HCT116 (cell line): ENCODE data around the gene MYH13. TPM values are rescaled to one million over a fixed set of nuclear protein-coding genes. Genes with fewer than 3 reads are reported as not detected.

Source experiments
- ATAC-seq: fragments of 200-7000 bp; cut with Tn5 transposase; 2 replicates; pipeline ENCODE4 v1.9.1; 2020; ENCODE audit warnings: mild to moderate bottlenecking, moderate library complexity
- BruUV-seq: library from RNA; stranded (reverse); fragments of 400-500 nt; replicated peaks from 2 replicates; lab custom pipeline; 2021; lab: Mats Ljungman, UMichigan
- CTCF ChIA-PET: fragments of 300-600 bp; sonication (Branson Sonifier 250); formaldehyde crosslinking; loops from one replicate; lab custom pipeline; 2021; ENCODE audit warnings: antibody characterized with exemption; lab: Charles Lee
- POLR2A ChIA-PET: fragments of 300-600, 350-600 bp; sonication (Branson Sonifier 250); formaldehyde crosslinking; loops from one replicate; lab custom pipeline; 2021; ENCODE audit warnings: antibody characterized with exemption; lab: Charles Lee
- RAD21 ChIA-PET, 2 experiments: fragments of 300-600 bp; sonication (Branson Sonifier 250); formaldehyde crosslinking; loops; one replicate each; lab custom pipeline; 2023; ENCODE audit warnings: low total read pairs in 2 of 2; ENCODE audit not compliant: uncharacterized antibody in 2 of 2, unreplicated experiment in 2 of 2, low non-redundant PET in 1 of 2; lab: Charles Lee
- DNase-seq: peaks from one replicate; pipeline ENCODE4 v3.0.0-alpha.2; 2010; ENCODE audit warnings: low read depth, low spot score
- H2AFZ ChIP-seq: fragments of 200-600 bp; shearing (Covaris generic), sonication (generic); 2 replicates; pipeline ENCODE4 v1.6.1; 2017; ENCODE audit warnings: low read depth, mixed run types, mixed read lengths, antibody characterized with exemption, low read length; ENCODE audit not compliant: poor library complexity, severe bottlenecking
- H3K27ac ChIP-seq: 2 replicates; pipeline ENCODE4 v1.5.1; 2012; ENCODE audit warnings: low read depth, low read length
- H3K27me3 ChIP-seq: fragments of 200-600 bp; sonication (generic); 2 replicates; pipeline ENCODE4 v1.6.1; 2016; ENCODE audit warnings: mixed run types, low read length, mixed read lengths; ENCODE audit not compliant: insufficient read depth
- H3K36me3 ChIP-seq, 2 experiments: fragments of 200-500 bp in 1 of 2; fragments of 200-600 bp in 1 of 2; sonication (Bioruptor generic) in 1 of 2; sonication (generic) in 1 of 2; 2 replicates each; pipeline versions ENCODE4 v1.5.1 to v1.6.1; 2014 to 2016; ENCODE audit warnings: low read length in 2 of 2, inconsistent platforms in 1 of 2, mixed read lengths in 1 of 2, mixed run types in 1 of 2; ENCODE audit not compliant: insufficient read depth in 2 of 2, control insufficient read depth in 1 of 2
- H3K4me1 ChIP-seq, 2 experiments: fragments of 200-600 bp in 1 of 2; sonication (generic) in 1 of 2; 2 replicates each; pipeline versions ENCODE4 v1.5.1 to v1.6.1; 2012 to 2017; ENCODE audit warnings: low read length in 2 of 2, inconsistent platforms in 1 of 2, mild to moderate bottlenecking in 1 of 2, mixed read lengths in 1 of 2, mixed run types in 1 of 2, moderate library complexity in 1 of 2; ENCODE audit not compliant: insufficient read depth in 2 of 2, control insufficient read depth in 1 of 2
- H3K4me2 ChIP-seq: fragments of 200-600 bp; sonication (generic); 2 replicates; pipeline ENCODE4 v1.6.1; 2017; ENCODE audit warnings: mixed run types, low read length, mixed read lengths
- H3K4me3 ChIP-seq, 2 experiments: fragments of 200-600 bp in 1 of 2; sonication (generic) in 1 of 2; replicated peaks in 1 of 2; 2 replicates each; pipeline ENCODE4 v1.5.1; 2011 to 2016; ENCODE audit warnings: low read length in 2 of 2, control low read depth in 1 of 2, low read depth in 1 of 2, mild to moderate bottlenecking in 1 of 2, mixed read lengths in 1 of 2, mixed run types in 1 of 2
- H3K79me2 ChIP-seq: fragments of 200-600 bp; sonication (generic); 2 replicates; pipeline ENCODE4 v1.6.1; 2017; ENCODE audit warnings: mild to moderate bottlenecking, mixed run types, low read length, moderate library complexity, mixed read lengths; ENCODE audit not compliant: insufficient read depth
- H3K9ac ChIP-seq: fragments of 200-600 bp; sonication (generic); 2 replicates; pipeline ENCODE4 v1.6.1; 2016; ENCODE audit warnings: low read length, mixed read lengths
- H3K9me2 ChIP-seq: fragments of 200-600 bp; sonication (generic), shearing (Covaris generic); 2 replicates; pipeline ENCODE4 v1.6.1; 2017; ENCODE audit warnings: mixed run types, mild to moderate bottlenecking, moderate library complexity; ENCODE audit not compliant: insufficient read depth
- H3K9me3 ChIP-seq, 2 experiments: fragments of 200-500 bp in 1 of 2; fragments of 200-600 bp in 1 of 2; sonication (Bioruptor generic) in 1 of 2; sonication (generic) in 1 of 2; 2 replicates each; pipeline ENCODE4 v1.6.1; 2014 to 2017; ENCODE audit warnings: low read length in 2 of 2, mixed read lengths in 2 of 2, inconsistent platforms in 1 of 2, low read depth in 1 of 2, mild to moderate bottlenecking in 1 of 2, mixed run types in 1 of 2, moderate library complexity in 1 of 2; ENCODE audit not compliant: control insufficient read depth in 1 of 2, insufficient read depth in 1 of 2
- H4K20me1 ChIP-seq: fragments of 200-600 bp; sonication (generic), shearing (Covaris generic); 2 replicates; pipeline ENCODE4 v1.6.1; 2017; ENCODE audit warnings: mixed run types, mild to moderate bottlenecking, moderate library complexity; ENCODE audit not compliant: insufficient read depth
- CBX3 ChIP-seq: IDR thresholded peaks from 2 replicates; pipeline ENCODE4 v1.6.1; 2012; ENCODE audit warnings: low read depth
- CEBPB ChIP-seq: IDR thresholded peaks from 2 replicates; pipeline ENCODE4 v1.6.1; 2012; ENCODE audit warnings: low read depth
- JUND ChIP-seq: IDR thresholded peaks from 2 replicates; pipeline ENCODE4 v1.6.1; 2012
- POLR2A ChIP-seq: IDR thresholded peaks from 2 replicates; pipeline ENCODE4 v1.7.0; 2011; ENCODE audit warnings: borderline replicate concordance; ENCODE audit not compliant: insufficient read depth, insufficient read length; ENCODE audit errors: extremely low read depth
- POLR2AphosphoS5 ChIP-seq: IDR thresholded peaks from 2 replicates; pipeline ENCODE4 v1.6.1; 2011; ENCODE audit warnings: mild to moderate bottlenecking, low read depth, low read length, moderate library complexity
- TCF7L2 ChIP-seq: IDR thresholded peaks from 2 replicates; pipeline ENCODE4 v1.7.0; 2011; ENCODE audit warnings: borderline replicate concordance, inconsistent platforms; ENCODE audit not compliant: insufficient read depth, insufficient read length; ENCODE audit errors: extremely low read depth
- YY1 ChIP-seq: IDR thresholded peaks from 2 replicates; pipeline ENCODE4 v1.6.1; 2011; ENCODE audit warnings: low read length, low read depth, moderate library complexity, mild to moderate bottlenecking; ENCODE audit not compliant: insufficient replicate concordance; ENCODE audit errors: extremely low read depth
- ZNF274 ChIP-seq: fragments of 200-500 bp; sonication (Bioruptor generic); IDR thresholded peaks from 2 replicates; pipeline ENCODE4 v1.6.1; 2014; ENCODE audit warnings: mild to moderate bottlenecking, low read depth, low read length, inconsistent platforms
- intact Hi-C: fragments of 100-400 bp; cut with micrococcal nuclease; formaldehyde crosslinking; loops from 2 replicates; pipeline ENCODE4 v1.10.0; 2022
- total RNA-seq: library from RNA; stranded (reverse); gene quantifications from one replicate; pipeline ENCODE4 v1.2.1, GENCODE V29; 2021; ENCODE audit not compliant: unreplicated experiment
- TF ChIP-seq, protein P1 (sequence below): IDR thresholded peaks from 2 replicates; pipeline ENCODE4 v1.6.1; 2012
- TF ChIP-seq, protein P2 (sequence below): IDR thresholded peaks from 2 replicates; pipeline ENCODE4 v1.6.1; 2011; ENCODE audit warnings: mild to moderate bottlenecking, low read length, moderate library complexity; ENCODE audit not compliant: insufficient replicate concordance; ENCODE audit errors: extremely low read depth

Gene MYH13
- total RNA-seq, 1 experiment from 2014 or later = not detected

DNA sequence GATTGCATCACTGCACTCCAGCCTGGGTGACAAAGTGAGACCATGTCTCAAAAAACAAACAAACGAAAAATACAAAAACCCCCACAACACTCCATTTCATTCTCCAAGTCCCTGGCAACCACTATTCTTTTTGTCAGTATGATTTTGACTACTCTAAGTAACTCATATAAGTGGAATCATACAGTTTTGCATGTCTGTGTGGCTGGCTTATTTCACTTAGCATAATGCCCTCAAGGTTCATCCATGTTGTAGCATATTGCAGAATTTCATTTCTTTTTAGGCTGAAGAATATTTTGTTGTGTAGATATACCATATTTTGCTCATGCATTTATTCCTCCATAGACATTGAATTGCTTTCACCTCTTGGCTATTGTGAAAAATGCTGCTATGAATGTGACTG is 92.7 kb downstream of the MYH13 start:
- Histone ChIP-seq H3K27ac (no peak overlapping the region), H2AFZ (no peak overlapping the region), H3K4me3 (no peak overlapping the region), H3K36me3 (no peaks in the 10 kb centered on the region), H3K79me2 (no peaks in the 10 kb centered on the region), H3K4me1 (peaks cover 0 to 4% of the 10 kb centered on the region in 2 experiments; a peak in 1 of 4 replicates), H3K27me3 (no peaks in the 10 kb centered on the region), H3K9me3 (no peaks in the 10 kb centered on the region), H3K9ac (no peak overlapping the region), H4K20me1 (no peaks in the 10 kb centered on the region), H3K9me2 (no peaks in the 10 kb centered on the region), H3K4me2 (no peak overlapping the region)
- TF ChIP-seq POLR2A (no peak), ZNF274 (no peak), CBX3 (no peak), CEBPB (no peak), POLR2AphosphoS5 (no peak), TCF7L2 (no peak), JUND (no peak), YY1 (no peak)
- TF ChIP-seq, protein P1, sequence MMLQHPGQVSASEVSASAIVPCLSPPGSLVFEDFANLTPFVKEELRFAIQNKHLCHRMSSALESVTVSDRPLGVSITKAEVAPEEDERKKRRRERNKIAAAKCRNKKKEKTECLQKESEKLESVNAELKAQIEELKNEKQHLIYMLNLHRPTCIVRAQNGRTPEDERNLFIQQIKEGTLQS = no peak
- TF ChIP-seq, protein P2, sequence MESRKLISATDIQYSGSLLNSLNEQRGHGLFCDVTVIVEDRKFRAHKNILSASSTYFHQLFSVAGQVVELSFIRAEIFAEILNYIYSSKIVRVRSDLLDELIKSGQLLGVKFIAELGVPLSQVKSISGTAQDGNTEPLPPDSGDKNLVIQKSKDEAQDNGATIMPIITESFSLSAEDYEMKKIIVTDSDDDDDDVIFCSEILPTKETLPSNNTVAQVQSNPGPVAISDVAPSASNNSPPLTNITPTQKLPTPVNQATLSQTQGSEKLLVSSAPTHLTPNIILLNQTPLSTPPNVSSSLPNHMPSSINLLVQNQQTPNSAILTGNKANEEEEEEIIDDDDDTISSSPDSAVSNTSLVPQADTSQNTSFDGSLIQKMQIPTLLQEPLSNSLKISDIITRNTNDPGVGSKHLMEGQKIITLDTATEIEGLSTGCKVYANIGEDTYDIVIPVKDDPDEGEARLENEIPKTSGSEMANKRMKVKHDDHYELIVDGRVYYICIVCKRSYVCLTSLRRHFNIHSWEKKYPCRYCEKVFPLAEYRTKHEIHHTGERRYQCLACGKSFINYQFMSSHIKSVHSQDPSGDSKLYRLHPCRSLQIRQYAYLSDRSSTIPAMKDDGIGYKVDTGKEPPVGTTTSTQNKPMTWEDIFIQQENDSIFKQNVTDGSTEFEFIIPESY = no peak
- no peak for ATAC-seq
- BruUV-seq = no TSS peak
- POLR2A ChIA-PET = no interaction called here
- RAD21 ChIA-PET = no interaction called here
- no peak for DNase-seq
- intact Hi-C loops = no loop called here
- CTCF ChIA-PET = no interaction called here
